SK-N-SH (cell line): ENCODE data around the gene MPC1. TPM values are rescaled to one million over a fixed set of nuclear protein-coding genes. Genes with fewer than 3 reads are reported as not detected.

Experiments
- CTCF ChIA-PET: fragments of 300-600, 350-600 bp; formaldehyde crosslinking; extraction: SDS; loops from one replicate; lab custom pipeline; 2021; lab: Yijun Ruan, JAX
- POLR2A ChIA-PET: fragments of 350-600 bp; sonication (Branson Sonifier 250); formaldehyde crosslinking; extraction: SDS; loops from one replicate; lab custom pipeline; 2020; ENCODE audit warnings: antibody characterized with exemption, inconsistent platforms; lab: Yijun Ruan, JAX
- DNase-seq: peaks from one replicate; pipeline ENCODE4 v3.0.0; 2012
- H2AFZ ChIP-seq: fragments of 200-600 bp; sonication (generic); 2 replicates; pipeline ENCODE4 v1.8.1; 2016; ENCODE audit warnings: antibody characterized with exemption, mild to moderate bottlenecking, low read depth
- H3F3A ChIP-seq: fragments of 200-600 bp; sonication (generic); replicated peaks from 2 replicates; pipeline ENCODE3; 2016; ENCODE audit warnings: antibody characterized with exemption, mild to moderate bottlenecking; ENCODE audit not compliant: insufficient read depth
- H3K27ac ChIP-seq, 2 experiments: fragments of 200-500 bp in 1 of 2; fragments of 200-600 bp in 1 of 2; sonication (Bioruptor generic) in 1 of 2; sonication (generic), shearing (Covaris generic) in 1 of 2; 2 replicates each; pipeline versions ENCODE4 v1.5.1 to v1.6.1; 2014 to 2016; ENCODE audit warnings: low read depth in 2 of 2, inconsistent platforms in 1 of 2, low read length in 1 of 2, mild to moderate bottlenecking in 1 of 2, mixed read lengths in 1 of 2
- H3K27me3 ChIP-seq: fragments of 200-600 bp; sonication (generic), shearing (Covaris generic); 2 replicates; pipeline ENCODE4 v1.6.1; 2016; ENCODE audit warnings: mixed run types; ENCODE audit not compliant: insufficient read depth
- H3K36me3 ChIP-seq, 2 experiments: fragments of 200-500 bp in 1 of 2; fragments of 200-600 bp in 1 of 2; sonication (Bioruptor generic) in 1 of 2; sonication (generic) in 1 of 2; replicated peaks in 1 of 2; 2 replicates each; pipeline versions ENCODE3 to v1.5.1; 2014 to 2016; ENCODE audit warnings: low read length in 1 of 2, mild to moderate bottlenecking in 1 of 2; ENCODE audit not compliant: insufficient read depth in 2 of 2, control insufficient read depth in 1 of 2
- H3K4me1 ChIP-seq, 2 experiments: fragments of 200-500 bp in 1 of 2; fragments of 200-600 bp in 1 of 2; sonication (Bioruptor generic) in 1 of 2; sonication (generic), shearing (Covaris generic) in 1 of 2; 2 replicates each; pipeline versions ENCODE4 v1.5.1 to v1.6.1; 2014 to 2016; ENCODE audit warnings: low read depth in 1 of 2, low read length in 1 of 2, mixed run types in 1 of 2; ENCODE audit not compliant: insufficient read depth in 2 of 2, control insufficient read depth in 1 of 2
- H3K4me2 ChIP-seq: fragments of 200-600 bp; sonication (generic), shearing (Covaris generic); 2 replicates; pipeline ENCODE4 v1.6.1; 2017; ENCODE audit warnings: mixed run types
- H3K4me3 ChIP-seq, 2 experiments: fragments of 200-500 bp in 1 of 2; fragments of 200-600 bp in 1 of 2; sonication (Bioruptor generic) in 1 of 2; sonication (generic), shearing (Covaris generic) in 1 of 2; 2 replicates each; pipeline versions ENCODE4 v1.5.1 to v1.8.1; 2014 to 2016; ENCODE audit warnings: low read depth in 2 of 2, inconsistent platforms in 1 of 2, low read length in 1 of 2, mild to moderate bottlenecking in 1 of 2, mixed read lengths in 1 of 2, moderate library complexity in 1 of 2
- H3K79me2 ChIP-seq: fragments of 200-600 bp; sonication (generic); 2 replicates; pipeline ENCODE4 v1.8.1; 2017; ENCODE audit warnings: mild to moderate bottlenecking; ENCODE audit not compliant: insufficient read depth
- H3K9ac ChIP-seq: fragments of 200-600 bp; sonication (generic); 2 replicates; pipeline ENCODE4 v1.6.1; 2017; ENCODE audit warnings: mixed run types
- H3K9me2 ChIP-seq: fragments of 200-600 bp; sonication (generic); 2 replicates; pipeline ENCODE4 v1.6.1; 2017; ENCODE audit warnings: mixed run types
- H3K9me3 ChIP-seq: fragments of 200-600 bp; sonication (generic); 2 replicates; pipeline ENCODE4 v1.6.1; 2017; ENCODE audit warnings: mixed run types, mild to moderate bottlenecking, moderate library complexity
- H4K20me1 ChIP-seq: fragments of 200-600 bp; sonication (generic); 2 replicates; pipeline ENCODE4 v1.6.1; 2017; ENCODE audit warnings: mild to moderate bottlenecking, mixed run types; ENCODE audit not compliant: insufficient read depth
- CHD2 ChIP-seq: fragments of 150-350 bp; IDR thresholded peaks from 2 replicates; pipeline ENCODE4 v1.6.1; 2018; ENCODE audit warnings: low read length; ENCODE audit not compliant: partially characterized antibody
- CTCF ChIP-seq: fragments of 200-600 bp; sonication (generic); IDR thresholded peaks from 2 replicates; pipeline ENCODE4 v1.6.1; 2017; ENCODE audit warnings: antibody characterized with exemption, mild to moderate bottlenecking, moderate library complexity
- EZH2phosphoT487 ChIP-seq: fragments of 200-600 bp; sonication (generic); IDR thresholded peaks from 2 replicates; pipeline ENCODE4 v1.6.1; 2017; ENCODE audit warnings: low read depth, mixed run types, mild to moderate bottlenecking, antibody characterized with exemption, moderate library complexity, borderline replicate concordance
- POLR2AphosphoS5 ChIP-seq: IDR thresholded peaks from 2 replicates; pipeline ENCODE4 v1.6.1; 2012; ENCODE audit warnings: low read depth, low read length
- REST ChIP-seq: IDR thresholded peaks from 2 replicates; pipeline ENCODE4 v1.6.1; 2012; ENCODE audit warnings: mild to moderate bottlenecking, low read depth, low read length, moderate library complexity
- RFX5 ChIP-seq: IDR thresholded peaks from 2 replicates; pipeline ENCODE4 v1.6.1; 2012; ENCODE audit warnings: mild to moderate bottlenecking, improper control_type of control experiment, low read length
- SIN3A ChIP-seq: IDR thresholded peaks from 2 replicates; pipeline ENCODE4 v1.6.1; 2012; ENCODE audit warnings: low read depth, mild to moderate bottlenecking, low read length, moderate library complexity, borderline replicate concordance
- SMC3 ChIP-seq: IDR thresholded peaks from 2 replicates; pipeline ENCODE4 v1.6.1; 2012; ENCODE audit warnings: low read depth, low read length, improper control_type of control experiment
- TAF1 ChIP-seq: IDR thresholded peaks from 2 replicates; pipeline ENCODE4 v1.6.1; 2012; ENCODE audit warnings: low read depth, mild to moderate bottlenecking, low read length, moderate library complexity, borderline replicate concordance
- TCF12 ChIP-seq: IDR thresholded peaks from 2 replicates; pipeline ENCODE4 v1.4.0; 2012
- USF2 ChIP-seq: fragments of 150-350 bp; IDR thresholded peaks from 2 replicates; pipeline ENCODE4 v1.6.1; 2017; ENCODE audit warnings: antibody characterized with exemption, low read length, low read depth, borderline replicate concordance
- YY1 ChIP-seq: IDR thresholded peaks from 2 replicates; pipeline ENCODE4 v1.4.0; 2012; ENCODE audit warnings: low read depth, mild to moderate bottlenecking
- WGBS: methylation state at CpG from one replicate; pipeline ENCODE4 v1.1.6; 2017; ENCODE audit warnings: low lambda C conversion rate; 5-methylcytosine and 5-hydroxymethylcytosine counted together
- polyA plus RNA-seq, 3 experiments: library from polyadenylated mRNA; depleted of rRNA; stranded (reverse); fragments of >200 nt; gene quantifications; 2 replicates each; pipeline ENCODE4 v1.2.3, GENCODE V29; 2012
- TF ChIP-seq, protein P1 (sequence below): IDR thresholded peaks from 2 replicates; pipeline ENCODE4 v1.4.0; 2012; ENCODE audit warnings: low read depth, borderline replicate concordance
- TF ChIP-seq, protein P2 (sequence below): IDR thresholded peaks from 2 replicates; pipeline ENCODE4; 2012

Gene MPC1
- polyA plus RNA-seq, 1 of the 3 experiments (the other 2 are of a cell fraction) = 13.6 TPM

DNA sequence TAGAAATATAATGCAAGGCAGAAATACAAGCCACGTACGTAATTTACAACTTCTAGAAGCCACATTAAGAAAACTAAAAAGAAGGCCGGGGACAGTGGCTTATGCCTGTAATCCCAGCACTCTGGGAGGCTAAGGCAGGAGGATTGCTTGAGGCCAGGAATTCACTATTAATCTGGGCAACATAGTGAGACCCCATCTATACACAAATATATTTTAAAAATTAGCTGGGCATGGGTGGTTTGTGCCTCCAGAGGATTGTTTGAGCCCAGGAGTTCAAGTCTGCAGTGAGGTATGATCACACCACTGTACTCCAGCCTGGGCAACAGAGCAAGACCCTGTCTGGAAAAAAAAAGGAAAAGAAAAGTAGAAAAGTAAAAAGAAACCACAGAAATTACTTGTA, 12.3 kb downstream of the MPC1 start:
- Histone ChIP-seq H4K20me1 (no peaks in the 10 kb centered on the region), H3K27ac (no peak overlapping the region), H2AFZ (no peak overlapping the region), H3F3A (peaks cover 5% of the 10 kb centered on the region), H3K27me3 (no peaks in the 10 kb centered on the region), H3K9ac (no peak overlapping the region), H3K4me3 (no peak overlapping the region), H3K4me2 (no peak overlapping the region), H3K36me3 (peaks cover 3 to 7% of the 10 kb centered on the region in 2 experiments), H3K9me2 (no peaks in the 10 kb centered on the region), H3K4me1 (peaks cover 0 to 5% of the 10 kb centered on the region in 2 experiments; a peak in 1 of 4 replicates), H3K79me2 (no peaks in the 10 kb centered on the region), H3K9me3 (no peaks in the 10 kb centered on the region; the same call in 1 of the 2 replicates)
- ChIA-PET CTCF (interaction anchor here (1.1 kb wide), 1 partner anchor 25 kb away, joined by 3 read pairs; no protein-coding TSS in a partner anchor), POLR2A (no interaction called here)
- no peak for DNase-seq
- WGBS = 90% methylated on average over 3 of the region's 3 CpGs
- no peak for TF ChIP-seq YY1
- TF ChIP-seq POLR2AphosphoS5 = no peak
- no peak for TF ChIP-seq EZH2phosphoT487
- no peak for TF ChIP-seq TAF1
- no peak for TF ChIP-seq SMC3
- no peak for TF ChIP-seq CHD2
- no peak for TF ChIP-seq CTCF
- no peak for TF ChIP-seq TCF12
- TF ChIP-seq USF2 = no peak
- TF ChIP-seq RFX5 = no peak
- TF ChIP-seq REST = no peak
- TF ChIP-seq, protein P1, sequence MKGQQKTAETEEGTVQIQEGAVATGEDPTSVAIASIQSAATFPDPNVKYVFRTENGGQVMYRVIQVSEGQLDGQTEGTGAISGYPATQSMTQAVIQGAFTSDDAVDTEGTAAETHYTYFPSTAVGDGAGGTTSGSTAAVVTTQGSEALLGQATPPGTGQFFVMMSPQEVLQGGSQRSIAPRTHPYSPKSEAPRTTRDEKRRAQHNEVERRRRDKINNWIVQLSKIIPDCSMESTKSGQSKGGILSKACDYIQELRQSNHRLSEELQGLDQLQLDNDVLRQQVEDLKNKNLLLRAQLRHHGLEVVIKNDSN = no peak
- TF ChIP-seq, protein P2, sequence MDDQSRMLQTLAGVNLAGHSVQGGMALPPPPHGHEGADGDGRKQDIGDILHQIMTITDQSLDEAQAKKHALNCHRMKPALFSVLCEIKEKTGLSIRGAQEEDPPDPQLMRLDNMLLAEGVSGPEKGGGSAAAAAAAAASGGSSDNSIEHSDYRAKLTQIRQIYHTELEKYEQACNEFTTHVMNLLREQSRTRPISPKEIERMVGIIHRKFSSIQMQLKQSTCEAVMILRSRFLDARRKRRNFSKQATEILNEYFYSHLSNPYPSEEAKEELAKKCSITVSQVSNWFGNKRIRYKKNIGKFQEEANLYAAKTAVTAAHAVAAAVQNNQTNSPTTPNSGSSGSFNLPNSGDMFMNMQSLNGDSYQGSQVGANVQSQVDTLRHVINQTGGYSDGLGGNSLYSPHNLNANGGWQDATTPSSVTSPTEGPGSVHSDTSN = no peak
- TF ChIP-seq SIN3A = no peak
